Neutrophil (primary cell): Measurements from ENCODE around the gene RALGAPA2.

Source experiments
- H3K27ac ChIP-seq: fragments of 200-600 bp; sonication (generic); 2 replicates; pipeline ENCODE4 v1.5.1; 2016; ENCODE audit warnings: mild to moderate bottlenecking, moderate library complexity
- H3K27me3 ChIP-seq: fragments of 200-600 bp; sonication (generic); 2 replicates; pipeline ENCODE4 v1.6.0; 2016; ENCODE audit warnings: mild to moderate bottlenecking
- H3K36me3 ChIP-seq: fragments of 200-600 bp; sonication (generic); 2 replicates; pipeline ENCODE4 v1.5.1; 2017
- H3K4me1 ChIP-seq, 2 experiments: fragments of 200-600 bp in 1 of 2; sonication (generic) in 1 of 2; 1 replicate in 1 of 2; 2 replicates in 1 of 2; pipeline versions ENCODE4 v1.5.1 to v1.6.1; 2013 to 2016; ENCODE audit warnings: low read depth in 1 of 2, low read length in 1 of 2, mild to moderate bottlenecking in 1 of 2, moderate library complexity in 1 of 2; ENCODE audit not compliant: control insufficient read depth in 1 of 2, insufficient read depth in 1 of 2
- H3K4me3 ChIP-seq, 2 experiments: fragments of 200-600 bp in 1 of 2; sonication (generic) in 1 of 2; 1 replicate in 1 of 2; 2 replicates in 1 of 2; pipeline ENCODE4 v1.5.1; 2013 to 2016; ENCODE audit warnings: low read depth in 1 of 2, low read length in 1 of 2, mild to moderate bottlenecking in 1 of 2, moderate library complexity in 1 of 2
- H3K9me3 ChIP-seq: fragments of 200-600 bp; sonication (generic); 2 replicates; pipeline ENCODE4 v1.5.1; 2016
- CTCF ChIP-seq: fragments of 200-600 bp; sonication (generic); IDR thresholded peaks from 2 replicates; pipeline ENCODE4 v1.5.1; 2016; ENCODE audit warnings: antibody characterized with exemption

Gene RALGAPA2

GRCh38 chr20:20741087-20742045 is 28.9 kb upstream of the RALGAPA2 start:
- Histone ChIP-seq H3K36me3 (no peaks in the 10 kb centered on the region), H3K27ac (peak overlapping the region; percentile 86), H3K4me1 (peaks cover 59 to 63% of the 10 kb centered on the region in 2 experiments), H3K4me3 (no peak overlapping the region), H3K9me3 (no peaks in the 10 kb centered on the region), H3K27me3 (no peaks in the 10 kb centered on the region)
- TF ChIP-seq CTCF: no peak

- no peaks in the 10 kb centered on the region for H3K36me3 ChIP-seq
- H3K9me3 ChIP-seq: no peaks in the 10 kb centered on the region
- peaks cover 64 to 68% of the 10 kb centered on the region in 2 experiments for H3K4me1 ChIP-seq
- no peak for TF ChIP-seq CTCF
- H3K27ac ChIP-seq: peak overlapping the region; percentile 86
- H3K27me3 ChIP-seq: no peaks in the 10 kb centered on the region
- no peak overlapping the region for H3K4me3 ChIP-seq
These were observed 28.1 kb upstream of the RALGAPA2 start for GRCh38 chr20:20740541-20740940.

- peak overlapping the region; percentile 40 for H3K27ac ChIP-seq
- H3K4me3 ChIP-seq: no peak overlapping the region
- no peaks in the 10 kb centered on the region for H3K27me3 ChIP-seq
- peaks cover 66 to 71% of the 10 kb centered on the region in 2 experiments for H3K4me1 ChIP-seq
- H3K36me3 ChIP-seq: no peaks in the 10 kb centered on the region
- H3K9me3 ChIP-seq: no peaks in the 10 kb centered on the region
- no peak for TF ChIP-seq CTCF
These were observed 24.7 kb upstream of the RALGAPA2 start for GRCh38 chr20:20737158-20737557.

GRCh38 chr20:20736303-20736702 is 23.9 kb upstream of the RALGAPA2 start:
- Histone ChIP-seq H3K9me3 (no peaks in the 10 kb centered on the region), H3K4me3 (no peak overlapping the region), H3K27me3 (no peaks in the 10 kb centered on the region), H3K36me3 (no peaks in the 10 kb centered on the region), H3K4me1 (peaks cover 63 to 68% of the 10 kb centered on the region in 2 experiments), H3K27ac (peak overlapping the region; percentile 40)
- no peak for TF ChIP-seq CTCF

GRCh38 chr20:20734475-20734948 is 22.1 kb upstream of the RALGAPA2 start:
- TF ChIP-seq CTCF: peak; percentile 17
- Histone ChIP-seq H3K27me3 (no peaks in the 10 kb centered on the region), H3K27ac (peak overlapping the region; percentile 83), H3K36me3 (no peaks in the 10 kb centered on the region), H3K4me1 (peaks cover 48 to 52% of the 10 kb centered on the region in 2 experiments), H3K4me3 (no peak overlapping the region), H3K9me3 (no peaks in the 10 kb centered on the region)
